NCI-H2196 treated with DMSO at 0.1 percent for 48 hours (cell line): Measurements from ENCODE around the gene ATP9B.
"Not testable (repeated sequence)": the region's sequence is repeated elsewhere in the genome, so short reads cannot be mapped to it uniquely, and the experiment has no call there.

Source experiments
- DNase-seq: peaks from one replicate; lab custom pipeline; 2025; ENCODE audit not compliant: unreplicated experiment; lab: John Stamatoyannopoulos, UW

The ATP9B gene

GRCh38 chr18:79275461-79275860 lies 206.3 kb downstream of the ATP9B start:
- no peak for DNase-seq

DNA sequence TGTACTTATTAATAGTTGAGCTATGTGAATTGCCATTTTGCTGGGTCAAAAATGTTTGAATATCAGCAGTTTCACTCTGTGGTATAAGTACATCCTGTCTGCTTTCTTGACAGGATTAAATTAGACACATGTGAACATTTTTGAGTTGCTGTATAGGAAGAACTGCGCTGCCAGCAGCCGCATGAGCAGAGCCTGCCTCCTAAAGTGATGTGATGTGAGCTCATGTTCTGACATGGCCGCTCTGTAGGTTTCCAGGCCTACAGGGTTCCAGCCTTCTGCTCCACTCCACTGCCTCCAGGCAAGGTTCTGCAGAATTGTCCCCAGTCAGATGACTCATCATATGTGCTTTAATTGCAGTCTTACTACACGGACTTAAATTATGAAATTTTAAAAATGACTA lies 206.8 kb downstream of the ATP9B start:
- no peak for DNase-seq

- DNase-seq, result no peak
Measured at GRCh38 chr18:79278896-79279295, 209.7 kb downstream of the ATP9B start.

DNA sequence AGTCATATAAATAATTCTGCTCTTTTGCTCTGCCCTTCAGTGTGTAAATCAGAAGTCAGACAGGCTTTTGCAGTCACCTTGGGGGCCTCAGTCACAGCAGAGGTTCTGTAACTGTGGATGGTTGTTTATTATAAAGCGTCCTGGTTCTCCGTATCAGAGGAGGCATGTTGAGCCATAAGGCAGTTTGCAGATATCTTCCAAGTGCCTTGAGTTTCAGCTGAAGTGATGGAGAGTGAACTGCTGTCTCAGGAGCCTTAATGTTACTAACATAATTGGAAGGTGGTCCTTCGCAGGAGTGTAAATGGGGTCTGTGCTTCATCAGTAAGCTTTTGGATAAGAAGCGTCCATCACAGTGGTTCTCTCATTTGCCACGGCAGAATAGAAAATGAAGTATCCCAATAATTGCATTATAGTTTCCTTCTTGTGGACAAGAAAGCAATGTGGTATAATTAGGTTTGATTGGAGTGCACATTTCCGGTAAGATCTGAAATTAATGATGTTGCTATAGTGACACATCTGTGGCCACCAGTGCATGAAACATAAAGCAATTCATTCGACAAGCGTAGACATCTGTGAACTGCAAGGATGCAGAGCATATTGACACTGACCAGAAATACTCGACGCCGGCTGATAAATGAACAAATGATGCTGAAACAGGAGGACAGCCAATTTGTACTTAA lies 214.1 kb downstream of the ATP9B start:
- DNase-seq, result no peak

DNA sequence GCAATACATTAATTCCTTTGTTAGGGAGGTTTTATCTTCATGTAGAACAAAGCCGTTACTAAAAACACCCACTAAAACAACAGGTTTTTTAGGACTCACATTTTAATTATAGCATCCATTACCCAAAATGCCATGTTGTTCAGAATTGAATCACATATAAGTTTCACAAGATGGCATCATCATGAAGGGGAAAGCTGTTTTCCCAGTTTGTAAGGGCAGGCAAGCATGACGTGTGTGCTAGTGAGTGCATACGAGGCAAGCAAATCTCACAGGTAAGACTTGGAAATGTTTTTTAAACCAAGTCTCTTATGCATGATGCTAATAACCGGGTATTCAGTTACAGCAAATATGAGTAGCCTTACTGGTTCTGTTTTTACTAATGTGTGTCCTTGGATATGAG lies 214.7 kb downstream of the ATP9B start:
- DNase-seq, result no peak

DNA sequence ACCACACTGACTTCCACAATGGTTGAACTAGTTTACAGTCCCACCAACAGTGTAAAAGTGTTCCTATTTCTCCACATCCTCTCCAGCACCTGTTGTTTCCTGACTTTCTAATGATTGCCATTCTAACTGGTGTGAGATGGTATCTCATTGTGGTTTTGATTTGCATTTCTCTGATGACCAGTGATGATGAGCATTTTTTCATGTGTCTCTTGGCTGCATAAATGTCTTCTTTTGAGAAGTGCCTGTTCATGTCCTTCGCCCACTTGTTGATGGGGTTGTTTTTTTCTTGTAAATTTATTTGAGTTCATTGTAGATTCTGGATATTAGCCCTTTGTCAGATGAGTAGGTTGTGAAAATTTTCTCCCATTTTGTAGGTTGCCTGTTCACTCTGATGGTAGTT lies 216.0 kb downstream of the ATP9B start:
- DNase-seq, result not testable (repeated sequence)

GRCh38 chr18:79290409-79290808 lies 221.2 kb downstream of the ATP9B start:
- not testable (repeated sequence) for DNase-seq

- DNase-seq, result no peak
Measured at GRCh38 chr18:79290876-79291275, 221.7 kb downstream of the ATP9B start.

DNA sequence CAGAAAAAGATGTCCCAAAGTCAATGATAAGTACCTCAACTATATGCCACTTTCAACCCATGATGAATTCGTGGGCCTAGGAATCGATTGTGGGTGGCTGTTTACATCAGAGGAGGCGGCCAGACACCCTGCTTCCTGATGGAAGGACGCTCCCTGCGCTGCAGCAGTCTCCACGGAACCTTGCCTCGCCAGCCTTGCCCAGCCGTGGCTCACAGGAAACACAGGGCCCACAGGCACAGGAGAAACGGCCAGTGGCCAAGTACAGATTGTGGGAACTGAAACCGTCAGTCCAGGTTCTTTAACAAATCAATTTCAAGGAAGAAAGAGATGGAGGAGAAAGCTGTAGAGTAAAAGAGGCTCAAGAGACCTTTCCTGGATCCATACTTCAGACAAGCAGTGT lies 225.0 kb downstream of the ATP9B start:
- DNase-seq, result no peak

DNA sequence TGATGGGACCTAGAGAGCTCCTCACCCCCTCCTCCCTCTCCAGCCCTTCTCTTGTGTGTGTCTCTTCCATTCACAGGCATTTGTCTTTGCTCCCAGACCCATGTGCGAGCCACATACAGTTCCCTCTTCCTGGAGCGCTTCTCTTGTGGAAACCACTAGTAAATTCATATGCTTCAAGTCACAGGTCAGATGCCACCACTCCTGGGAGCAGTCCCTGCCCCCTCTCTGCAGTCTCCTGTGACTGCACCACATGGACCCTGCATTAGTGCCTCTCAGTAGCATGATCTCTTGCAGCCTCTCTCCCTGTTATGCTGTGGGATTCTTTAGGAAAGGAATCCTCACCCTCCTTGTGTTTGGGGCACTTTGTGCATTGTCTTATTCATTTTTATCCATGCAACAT lies 230.1 kb downstream of the ATP9B start:
- no peak for DNase-seq

DNA sequence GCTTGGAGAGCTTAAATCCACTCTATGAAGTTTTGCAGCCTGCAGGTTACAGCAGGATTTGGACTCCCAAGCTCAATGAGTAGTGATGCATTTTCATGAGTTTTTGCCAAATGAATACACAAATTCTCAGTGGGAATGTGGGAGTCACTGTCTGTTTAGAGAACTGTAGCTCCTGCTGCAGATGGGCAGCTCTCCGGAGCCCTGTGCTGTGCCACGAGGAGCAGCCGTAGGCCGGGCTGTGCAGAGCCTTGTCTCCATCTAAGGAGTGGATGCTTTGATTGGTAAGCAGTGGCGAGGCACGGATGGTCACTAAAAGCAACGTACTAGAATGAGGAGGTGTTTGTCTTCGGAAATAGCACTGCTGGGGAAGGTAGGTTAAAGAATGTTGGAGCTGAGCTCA lies 230.5 kb downstream of the ATP9B start:
- DNase-seq, result no peak

- no peak for DNase-seq
Measured at GRCh38 chr18:79300413-79300812, 231.2 kb downstream of the ATP9B start.

DNA sequence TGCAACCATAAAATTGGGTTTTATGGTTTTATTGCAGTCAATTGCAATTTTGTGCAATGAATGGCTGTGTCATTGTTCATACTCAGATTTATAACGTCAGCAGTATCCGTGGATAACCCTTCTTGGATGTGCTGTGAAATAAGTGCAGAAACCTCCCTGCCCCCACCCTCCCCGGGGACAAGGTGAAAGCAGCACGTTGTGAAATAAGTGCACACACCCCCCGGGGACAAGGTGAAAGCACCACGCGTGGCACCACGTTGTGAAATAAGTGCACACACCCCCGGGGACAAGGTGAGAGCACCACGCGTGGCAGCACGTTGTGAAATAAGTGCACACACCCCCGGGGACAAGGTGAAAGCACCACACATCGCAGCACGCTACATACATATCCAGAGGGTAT lies 232.9 kb downstream of the ATP9B start:
- no peak for DNase-seq

DNA sequence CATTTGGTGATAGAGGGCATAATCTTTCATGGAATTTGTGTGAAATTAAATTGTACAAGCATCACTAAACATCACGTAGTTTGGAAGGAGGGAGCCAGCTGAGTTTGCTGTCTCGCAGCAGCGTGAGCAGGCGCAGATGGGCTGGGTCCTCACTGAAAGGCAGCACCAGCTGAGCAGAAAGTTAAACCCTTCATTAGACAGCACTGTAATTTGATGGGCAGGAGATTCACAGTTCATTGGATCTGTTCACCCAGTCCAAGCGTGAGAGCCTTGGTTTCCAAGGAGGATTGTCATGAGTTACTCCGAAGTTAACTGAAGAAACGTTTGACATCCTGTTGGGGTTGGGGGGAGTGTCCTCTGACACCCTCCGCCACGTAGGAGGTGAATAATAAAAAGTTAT lies 236.7 kb downstream of the ATP9B start:
- no peak for DNase-seq

- DNase-seq, result no peak
Measured at GRCh38 chr18:79309614-79310358, 240.6 kb downstream of the ATP9B start.

DNA sequence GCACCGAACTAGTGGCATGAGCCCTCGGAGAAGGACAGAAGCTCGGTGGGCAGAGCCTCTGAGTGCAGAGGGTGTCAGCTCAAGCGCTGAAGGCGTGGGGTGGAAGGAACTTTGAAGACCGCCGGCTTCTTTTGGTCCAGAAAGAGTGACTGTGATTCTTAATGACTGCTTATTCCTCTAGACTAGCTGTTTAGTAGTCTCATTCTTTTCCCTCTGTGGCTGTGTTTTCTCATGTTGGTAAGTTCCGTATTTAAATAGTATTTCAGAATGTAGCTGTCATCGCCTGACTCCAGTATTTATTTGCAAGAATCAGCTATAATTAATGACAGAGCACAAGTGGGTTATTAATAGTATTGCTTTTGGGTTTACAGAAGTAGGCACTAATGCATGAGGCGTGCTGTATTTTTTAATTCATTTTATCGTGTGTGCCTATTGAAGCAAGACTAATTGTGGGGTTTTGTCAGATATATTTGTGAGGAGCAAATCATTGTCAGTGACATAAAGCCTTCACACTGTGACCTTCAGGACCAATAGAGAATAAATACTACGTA lies 245.7 kb downstream of the ATP9B start:
- no peak for DNase-seq

GRCh38 chr18:79315596-79315995 lies 246.4 kb downstream of the ATP9B start:
- DNase-seq, result no peak

DNA sequence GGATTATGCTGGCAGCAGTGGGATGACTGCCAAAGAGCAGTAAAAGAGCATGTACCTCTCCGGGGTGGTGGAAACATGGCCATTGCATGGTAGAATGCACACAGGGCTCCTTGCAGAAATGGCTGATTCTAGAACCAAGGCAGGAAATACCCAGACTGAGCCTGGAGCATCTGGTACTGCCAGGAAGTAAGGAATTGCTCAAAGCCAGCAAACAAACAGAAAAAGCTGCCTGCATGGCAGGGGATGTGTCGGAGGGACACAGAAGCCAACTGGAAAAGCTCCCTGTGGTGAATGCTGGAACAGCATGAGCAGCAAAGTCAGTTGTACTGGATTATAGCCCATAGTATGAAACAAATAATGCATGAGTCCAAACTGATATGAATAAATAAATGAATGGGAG lies 248.5 kb downstream of the ATP9B start:
- DNase-seq, result no peak

DNA sequence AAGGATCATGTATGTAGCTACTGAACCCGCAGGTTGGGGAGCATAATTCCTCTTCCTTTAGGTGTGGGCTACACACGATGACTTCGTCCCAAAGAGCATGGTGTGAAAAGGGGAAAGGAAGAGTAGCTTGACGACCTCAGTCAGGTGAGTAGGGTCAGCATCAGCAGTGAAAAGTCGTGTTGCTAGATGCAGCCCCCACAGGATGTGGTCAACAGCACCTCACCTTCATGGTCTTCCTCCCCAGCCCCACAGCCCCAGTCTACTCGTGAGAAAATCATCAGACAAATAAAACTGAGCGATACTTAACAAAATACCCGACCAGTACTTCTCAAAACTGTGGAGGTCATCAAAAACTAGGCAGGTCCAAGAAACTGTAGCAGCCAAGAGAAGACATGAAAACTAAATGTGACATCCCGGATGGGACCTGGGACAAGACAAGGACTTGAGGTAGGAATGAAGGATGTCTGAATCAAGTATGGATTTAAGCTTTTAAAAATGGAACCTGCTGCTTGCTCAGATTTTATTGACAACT lies 249.0 kb downstream of the ATP9B start:
- DNase-seq, result no peak

DNA sequence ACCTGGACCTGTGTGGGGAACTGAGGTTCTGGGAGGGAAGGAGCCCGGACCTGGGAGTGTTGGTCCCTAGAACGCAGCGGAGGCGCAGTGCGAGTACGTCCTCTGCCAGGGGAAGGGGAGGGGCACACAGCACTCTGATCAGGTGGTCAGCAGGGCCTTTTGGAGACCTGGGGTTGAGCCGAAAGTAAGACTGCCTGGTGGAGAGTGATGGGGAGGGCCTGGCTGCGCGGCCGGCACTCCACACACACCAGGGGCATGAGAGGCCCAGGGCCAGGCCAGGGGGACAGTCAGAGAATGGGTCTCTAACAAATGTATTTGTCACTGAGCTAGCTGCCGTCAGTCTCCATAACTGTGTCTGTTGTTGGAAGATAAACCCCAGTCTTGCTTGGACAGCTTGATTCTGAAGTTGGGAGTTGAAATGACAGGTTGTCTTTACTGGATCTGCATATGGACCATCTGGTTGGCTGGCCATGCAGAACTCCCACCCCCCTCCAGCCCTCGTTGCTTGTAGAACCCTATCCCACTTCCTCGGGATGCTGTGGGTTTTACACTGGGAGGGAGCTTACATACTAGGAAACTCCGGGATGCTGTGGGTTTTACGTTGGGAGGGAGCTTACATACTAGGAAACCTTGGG lies 251.1 kb downstream of the ATP9B start:
- no peak for DNase-seq

GRCh38 chr18:79321625-79322405 lies 252.6 kb downstream of the ATP9B start:
- DNase-seq, result no peak
